Activated naive CD8-positive, alpha-beta T cell treated with anti-CD3 and anti-CD28 coated beads for 36 hours (primary cell): ENCODE data around the gene PRRC2C. TPM values are rescaled to one million over a fixed set of nuclear protein-coding genes. Genes with fewer than 3 reads are reported as not detected.

Source experiments
- DNase-seq: peaks from one replicate; pipeline ENCODE4 v3.0.0; 2021
- H3K27ac Mint-ChIP-seq: one replicate; pipeline ENCODE4 v1.8.0; 2022; ENCODE audit warnings: mild to moderate bottlenecking, moderate library complexity, mixed read lengths
- H3K27me3 Mint-ChIP-seq: one replicate; pipeline ENCODE4 v1.8.0; 2022; ENCODE audit warnings: mild to moderate bottlenecking, mixed read lengths
- H3K36me3 Mint-ChIP-seq: one replicate; pipeline ENCODE4 v1.8.0; 2021; ENCODE audit warnings: mild to moderate bottlenecking, mixed read lengths
- H3K4me1 Mint-ChIP-seq: one replicate; pipeline ENCODE4 v1.8.0; 2021; ENCODE audit warnings: mixed read lengths
- H3K4me3 Mint-ChIP-seq: one replicate; pipeline ENCODE4 v1.8.0; 2022; ENCODE audit warnings: mild to moderate bottlenecking, moderate library complexity, mixed read lengths
- H3K9me3 Mint-ChIP-seq: one replicate; pipeline ENCODE4 v1.8.0; 2022; ENCODE audit warnings: mixed read lengths
- total RNA-seq, 2 experiments: library from RNA; stranded (reverse); gene quantifications; one replicate each; pipeline ENCODE4 v1.2.3, GENCODE V29; 2021

The PRRC2C gene
- total RNA-seq, 2 experiments from 2014 or later, result 252 to 256 TPM

DNA sequence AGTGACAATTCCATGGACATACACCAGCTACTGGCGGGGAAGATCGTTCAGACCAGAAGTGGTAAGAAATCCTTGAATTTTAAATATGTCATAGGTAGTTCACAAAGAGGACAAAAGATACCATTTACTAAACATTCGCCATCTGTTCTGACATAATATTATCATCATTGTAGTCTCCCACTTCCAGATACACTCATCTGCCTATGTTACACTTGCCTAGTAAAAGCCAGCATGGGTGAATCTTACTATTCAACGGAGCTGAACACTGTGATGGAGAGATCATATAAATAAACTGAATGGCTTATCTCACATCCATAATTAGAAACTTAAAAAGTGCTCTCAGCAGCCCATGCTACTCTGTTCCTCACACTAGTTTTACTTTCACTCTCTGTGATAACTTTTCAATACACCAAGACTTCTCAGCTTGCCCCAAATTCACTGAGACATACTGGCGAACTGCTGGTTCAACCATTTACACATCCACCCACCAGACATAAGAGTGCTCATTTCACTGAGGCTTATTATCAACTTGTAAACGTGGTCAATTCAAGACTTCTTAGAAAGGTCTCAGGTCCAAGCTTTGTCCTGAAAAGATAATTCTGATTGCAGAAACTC, 463 bp upstream of the PRRC2C start:
- Mint-ChIP-seq H3K27ac (peak overlapping the region; percentile 99), H3K4me1 (peaks cover 38% of the 10 kb centered on the region), H3K9me3 (no peaks in the 10 kb centered on the region), H3K36me3 (peaks cover 37% of the 10 kb centered on the region), H3K27me3 (no peaks in the 10 kb centered on the region), H3K4me3 (peak overlapping the region; percentile 95)
- no peak for DNase-seq

DNA sequence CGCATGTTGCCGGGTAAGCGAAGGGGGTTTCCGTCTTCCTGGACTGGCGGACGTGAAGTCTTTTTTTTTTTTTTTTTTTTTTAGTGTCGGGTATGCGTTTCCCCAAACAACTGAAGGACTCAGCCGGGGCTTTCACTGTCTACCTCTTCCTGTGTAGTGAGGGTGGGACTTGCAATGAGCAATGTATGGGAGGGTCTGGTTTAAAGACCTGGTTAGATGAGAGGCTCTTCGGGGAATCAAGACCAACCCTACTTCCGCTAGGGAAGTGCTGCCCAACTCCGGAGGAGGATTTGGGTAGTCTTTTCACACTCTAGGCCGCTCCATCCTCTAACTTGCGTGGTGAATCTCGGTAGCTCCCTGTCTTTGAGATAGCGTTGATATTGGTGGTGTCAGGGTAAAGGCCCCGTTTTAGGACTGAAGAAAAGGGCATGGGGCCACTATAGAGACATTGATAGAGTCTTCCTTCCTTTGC, 754 bp downstream of the PRRC2C start:
- Mint-ChIP-seq H3K4me1 (peaks cover 43% of the 10 kb centered on the region), H3K36me3 (peaks cover 45% of the 10 kb centered on the region), H3K27ac (peak overlapping the region; percentile 99), H3K4me3 (peak overlapping the region; percentile 95), H3K9me3 (no peaks in the 10 kb centered on the region), H3K27me3 (no peaks in the 10 kb centered on the region)
- peak; percentile 74 for DNase-seq

DNA sequence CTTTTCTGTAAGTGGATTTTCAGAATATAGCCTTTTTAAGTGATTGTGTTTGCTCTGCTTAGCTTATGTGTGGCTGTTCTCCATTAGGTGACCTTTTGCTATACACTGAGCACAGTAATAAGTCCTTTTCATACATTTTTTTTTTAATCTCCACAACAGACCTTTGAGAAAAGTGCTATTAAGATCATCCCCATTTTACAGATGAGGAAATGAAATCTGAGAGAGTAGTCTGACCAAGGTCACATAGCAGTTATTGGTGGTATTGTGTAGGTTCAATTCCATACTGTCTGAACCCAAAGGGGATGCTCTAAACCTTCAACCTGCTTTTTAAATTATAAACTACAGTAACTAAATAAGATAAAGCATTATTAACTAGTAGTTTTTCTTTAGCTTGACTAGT, 1.7 kb downstream of the PRRC2C start:
- Mint-ChIP-seq H3K27me3 (no peaks in the 10 kb centered on the region), H3K36me3 (peaks cover 51% of the 10 kb centered on the region), H3K27ac (peak overlapping the region; percentile 99), H3K4me3 (peak overlapping the region; percentile 95), H3K9me3 (no peaks in the 10 kb centered on the region), H3K4me1 (peaks cover 50% of the 10 kb centered on the region)
- DNase-seq, result no peak

- Mint-ChIP-seq H3K9me3 (no peaks in the 10 kb centered on the region), H3K27me3 (no peaks in the 10 kb centered on the region), H3K36me3 (peaks cover 61% of the 10 kb centered on the region), H3K4me3 (peak overlapping the region; percentile 95), H3K4me1 (peaks cover 58% of the 10 kb centered on the region), H3K27ac (peak overlapping the region; percentile 62)
- no peak for DNase-seq
These were observed 3.0 kb downstream of the PRRC2C start for GRCh38 chr1:171488190-171488929.

DNA sequence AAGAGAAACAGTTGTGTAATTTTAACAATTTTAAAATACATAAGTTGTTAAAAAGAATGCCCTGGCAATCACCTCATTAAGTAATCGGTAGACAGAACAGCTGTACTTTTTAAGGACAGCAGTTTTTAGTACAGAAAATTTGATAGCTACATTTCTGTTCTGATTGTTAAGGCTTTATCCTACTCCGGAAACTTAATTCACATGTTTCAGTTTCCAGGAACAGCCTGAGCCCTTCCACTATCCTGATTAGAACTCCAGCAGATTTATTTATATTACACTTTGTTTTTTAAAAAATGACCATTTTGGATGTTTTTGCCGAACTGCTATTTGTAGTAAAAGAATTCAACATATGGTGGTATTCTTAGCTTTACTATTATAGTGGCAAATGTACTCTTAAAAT, 8.7 kb downstream of the PRRC2C start:
- no peak for DNase-seq
- H3K4me3 Mint-ChIP-seq, result no peak overlapping the region
- H3K36me3 Mint-ChIP-seq, result peaks cover 56% of the 10 kb centered on the region
- H3K4me1 Mint-ChIP-seq, result peaks cover 66% of the 10 kb centered on the region
- no peaks in the 10 kb centered on the region for H3K27me3 Mint-ChIP-seq
- H3K27ac Mint-ChIP-seq, result no peak overlapping the region
- H3K9me3 Mint-ChIP-seq, result peaks cover 2% of the 10 kb centered on the region

GRCh38 chr1:171495444-171495843, 10.1 kb downstream of the PRRC2C start:
- Mint-ChIP-seq H3K27me3 (no peaks in the 10 kb centered on the region), H3K36me3 (peaks cover 57% of the 10 kb centered on the region), H3K4me1 (peaks cover 66% of the 10 kb centered on the region), H3K4me3 (no peak overlapping the region), H3K27ac (peak overlapping the region; percentile 60), H3K9me3 (peaks cover 2% of the 10 kb centered on the region)
- DNase-seq, result no peak

DNA sequence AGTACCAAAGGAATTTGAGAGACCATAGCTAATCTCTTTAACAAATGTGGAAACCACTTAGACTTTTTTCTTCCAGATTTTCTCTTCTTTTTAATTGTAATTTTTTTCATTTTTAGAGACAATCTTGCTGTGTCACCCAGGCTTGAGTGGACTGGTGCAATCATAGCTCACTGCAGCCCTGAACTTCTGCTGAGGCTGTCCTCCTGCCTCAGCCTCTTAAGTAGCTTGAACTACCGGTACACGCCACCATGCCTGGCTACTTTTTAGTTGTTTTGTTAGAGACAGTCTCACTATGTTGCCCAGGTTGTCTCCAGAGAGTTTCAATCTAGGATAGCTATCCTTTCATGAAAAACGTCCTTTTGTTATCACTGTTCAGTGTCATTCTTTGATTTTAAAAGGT, 15.0 kb downstream of the PRRC2C start:
- Mint-ChIP-seq H3K9me3 (peaks cover 7% of the 10 kb centered on the region), H3K27ac (peak overlapping the region; percentile 38), H3K36me3 (peaks cover 71% of the 10 kb centered on the region), H3K4me1 (peaks cover 72% of the 10 kb centered on the region), H3K4me3 (no peak overlapping the region), H3K27me3 (no peaks in the 10 kb centered on the region)
- DNase-seq, result no peak

GRCh38 chr1:171500803-171501202, 15.5 kb downstream of the PRRC2C start:
- DNase-seq, result no peak
- Mint-ChIP-seq H3K4me1 (peaks cover 70% of the 10 kb centered on the region), H3K27me3 (no peaks in the 10 kb centered on the region), H3K9me3 (peaks cover 7% of the 10 kb centered on the region), H3K27ac (no peak overlapping the region), H3K4me3 (no peak overlapping the region), H3K36me3 (peaks cover 68% of the 10 kb centered on the region)

GRCh38 chr1:171501305-171502024, 16.1 kb downstream of the PRRC2C start:
- H3K36me3 Mint-ChIP-seq, result peaks cover 72% of the 10 kb centered on the region
- DNase-seq, result no peak
- H3K9me3 Mint-ChIP-seq, result peaks cover 7% of the 10 kb centered on the region
- H3K4me3 Mint-ChIP-seq, result no peak overlapping the region
- H3K27me3 Mint-ChIP-seq, result no peaks in the 10 kb centered on the region
- H3K27ac Mint-ChIP-seq, result no peak overlapping the region
- H3K4me1 Mint-ChIP-seq, result peaks cover 75% of the 10 kb centered on the region

DNA sequence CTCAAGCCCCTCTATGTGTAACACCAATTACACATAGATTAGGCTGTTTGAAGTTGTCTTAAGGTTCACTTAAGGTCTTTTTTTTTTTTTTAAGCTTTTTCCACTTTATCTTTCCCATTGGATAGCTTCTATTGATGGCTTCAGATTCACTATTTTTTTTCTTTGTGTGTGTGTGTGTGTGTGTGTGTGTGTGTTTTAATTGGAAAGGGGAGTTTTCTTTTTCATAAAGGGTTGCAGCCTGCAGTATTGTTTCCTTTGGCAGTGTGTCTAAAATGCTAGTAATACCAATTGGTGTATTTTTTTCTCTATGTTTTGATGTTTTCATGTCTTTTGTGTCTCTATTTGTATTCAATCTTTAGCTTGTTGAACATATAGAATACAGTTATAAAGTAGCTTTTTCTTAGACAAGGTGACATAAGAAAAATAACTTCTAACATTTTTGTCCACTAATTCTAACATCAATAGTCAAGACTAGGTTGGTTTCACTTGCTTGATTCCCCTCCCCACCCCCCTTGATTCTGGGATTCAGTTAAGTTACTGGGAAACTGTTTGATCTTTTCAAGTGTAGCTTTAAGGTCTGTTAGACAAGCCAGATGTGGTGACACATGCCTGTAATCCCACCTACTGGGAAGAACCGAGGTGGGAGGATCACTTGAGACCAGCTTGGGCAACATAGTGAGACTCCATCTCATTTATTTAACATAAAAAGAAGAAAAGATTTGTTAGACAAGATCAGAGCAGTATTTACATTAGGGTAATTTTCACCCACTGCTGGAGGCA, 21.4 kb downstream of the PRRC2C start:
- no peak for DNase-seq
- H3K27ac Mint-ChIP-seq, result peak overlapping the region; percentile 42
- H3K27me3 Mint-ChIP-seq, result no peaks in the 10 kb centered on the region
- H3K36me3 Mint-ChIP-seq, result peaks cover 49% of the 10 kb centered on the region
- peaks cover 4% of the 10 kb centered on the region for H3K9me3 Mint-ChIP-seq
- H3K4me3 Mint-ChIP-seq, result no peak overlapping the region
- H3K4me1 Mint-ChIP-seq, result peaks cover 84% of the 10 kb centered on the region

- no peak for DNase-seq
- peak overlapping the region; percentile 0 for H3K4me3 Mint-ChIP-seq
- peaks cover 4% of the 10 kb centered on the region for H3K9me3 Mint-ChIP-seq
- peak overlapping the region; percentile 42 for H3K27ac Mint-ChIP-seq
- H3K4me1 Mint-ChIP-seq, result peaks cover 80% of the 10 kb centered on the region
- H3K36me3 Mint-ChIP-seq, result peaks cover 47% of the 10 kb centered on the region
- no peaks in the 10 kb centered on the region for H3K27me3 Mint-ChIP-seq
These were observed 22.1 kb downstream of the PRRC2C start for GRCh38 chr1:171507435-171507834.

DNA sequence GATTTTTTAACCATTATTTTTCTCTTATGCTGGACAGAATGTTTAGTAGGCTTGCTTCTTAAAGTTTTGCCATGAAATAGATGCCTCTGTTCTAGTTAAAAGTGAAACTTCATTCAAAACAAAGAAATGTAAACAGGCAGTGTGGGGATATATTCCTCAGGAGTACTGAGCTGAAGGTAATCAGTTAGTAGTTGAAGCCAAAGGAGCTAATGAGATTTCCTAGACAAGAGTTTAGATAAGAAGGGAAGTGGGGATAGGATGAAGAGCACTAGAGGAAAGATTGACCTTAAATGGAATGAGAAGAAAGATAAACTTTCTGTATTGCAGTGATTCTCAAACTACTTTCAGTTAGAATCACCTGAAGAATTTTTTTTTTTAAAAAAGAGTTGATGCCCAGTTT, 23.9 kb downstream of the PRRC2C start:
- H3K27ac Mint-ChIP-seq, result peak overlapping the region; percentile 51
- DNase-seq, result no peak
- H3K4me3 Mint-ChIP-seq, result no peak overlapping the region
- peaks cover 37% of the 10 kb centered on the region for H3K36me3 Mint-ChIP-seq
- no peaks in the 10 kb centered on the region for H3K9me3 Mint-ChIP-seq
- peaks cover 80% of the 10 kb centered on the region for H3K4me1 Mint-ChIP-seq
- no peaks in the 10 kb centered on the region for H3K27me3 Mint-ChIP-seq

- no peak overlapping the region for H3K27ac Mint-ChIP-seq
- H3K4me1 Mint-ChIP-seq, result peaks cover 62% of the 10 kb centered on the region
- peaks cover 29% of the 10 kb centered on the region for H3K36me3 Mint-ChIP-seq
- H3K27me3 Mint-ChIP-seq, result no peaks in the 10 kb centered on the region
- no peaks in the 10 kb centered on the region for H3K9me3 Mint-ChIP-seq
- H3K4me3 Mint-ChIP-seq, result no peak overlapping the region
- no peak for DNase-seq
These were observed 28.4 kb downstream of the PRRC2C start for GRCh38 chr1:171513743-171514142.

GRCh38 chr1:171515299-171515698, 30.0 kb downstream of the PRRC2C start:
- peaks cover 50% of the 10 kb centered on the region for H3K4me1 Mint-ChIP-seq
- H3K4me3 Mint-ChIP-seq, result no peak overlapping the region
- H3K27ac Mint-ChIP-seq, result peak overlapping the region; percentile 85
- H3K36me3 Mint-ChIP-seq, result peaks cover 26% of the 10 kb centered on the region
- DNase-seq, result no peak
- no peaks in the 10 kb centered on the region for H3K27me3 Mint-ChIP-seq
- no peaks in the 10 kb centered on the region for H3K9me3 Mint-ChIP-seq

DNA sequence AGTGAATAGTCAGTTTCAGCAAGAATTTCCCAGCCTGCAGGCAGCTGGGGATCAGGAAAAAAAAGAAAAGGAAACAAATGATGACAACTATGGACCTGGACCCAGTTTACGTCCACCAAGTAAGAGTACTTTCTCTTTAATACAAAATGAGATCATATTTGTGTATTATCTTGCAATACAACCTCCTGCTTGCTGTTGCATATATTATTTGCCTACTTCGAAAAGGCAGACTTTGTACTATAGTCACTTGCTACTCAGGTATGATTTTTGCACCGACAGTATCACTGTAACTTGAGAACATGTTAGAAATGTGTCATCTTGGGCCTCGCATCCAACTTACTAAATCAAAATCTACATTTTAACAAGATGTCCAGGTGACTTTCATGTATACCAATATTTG, 30.4 kb downstream of the PRRC2C start:
- Mint-ChIP-seq H3K4me1 (peaks cover 46% of the 10 kb centered on the region), H3K27ac (peak overlapping the region; percentile 85), H3K36me3 (peaks cover 26% of the 10 kb centered on the region), H3K9me3 (no peaks in the 10 kb centered on the region), H3K27me3 (no peaks in the 10 kb centered on the region), H3K4me3 (no peak overlapping the region)
- DNase-seq, result no peak
